ENCODE results near the gene PTAFR.

GRCh38 chr1:28102189-28102588 is 74.3 kb downstream of the PTAFR start:
- TF ChIP-seq CTCF (IDR thresholded peaks at IDR 0.05), result no peak
- no peak for TF ChIP-seq POLR2A (IDR thresholded peaks at IDR 0.05)
